ENCODE measurements around the gene MAP4K3.

MAP4K3 gene

GRCh38 chr2:39241588-39241987, 195.5 kb downstream of the MAP4K3 start:
- DNase-seq (ENCODE audit: low spot score): no peak

- DNase-seq (ENCODE audit: low spot score): no peak
These were observed 196.3 kb downstream of the MAP4K3 start for GRCh38 chr2:39240758-39241157.

GRCh38 chr2:39234754-39235153, 202.3 kb downstream of the MAP4K3 start:
- DNase-seq (ENCODE audit: low spot score): no peak

- no peak for DNase-seq (ENCODE audit: low spot score)
These were observed 204.9 kb downstream of the MAP4K3 start for GRCh38 chr2:39232141-39232540.

- no peak for DNase-seq (ENCODE audit: low spot score)
These were observed 208.5 kb downstream of the MAP4K3 start for GRCh38 chr2:39228413-39229209.

GRCh38 chr2:39227628-39228412, 209.3 kb downstream of the MAP4K3 start:
- DNase-seq (ENCODE audit: low spot score): peak; percentile 84

GRCh38 chr2:39225567-39225966, 211.5 kb downstream of the MAP4K3 start:
- DNase-seq (ENCODE audit: low spot score): no peak

GRCh38 chr2:39223909-39224308, 213.2 kb downstream of the MAP4K3 start:
- no peak for DNase-seq (ENCODE audit: low spot score)

GRCh38 chr2:39221459-39221858, 215.6 kb downstream of the MAP4K3 start:
- no peak for DNase-seq (ENCODE audit: low spot score)

- DNase-seq (ENCODE audit: low spot score): no peak
These were observed 216.9 kb downstream of the MAP4K3 start for GRCh38 chr2:39220136-39220535.

GRCh38 chr2:39218391-39218790, 218.7 kb downstream of the MAP4K3 start:
- DNase-seq (ENCODE audit: low spot score): no peak

GRCh38 chr2:39217192-39217550, 219.9 kb downstream of the MAP4K3 start:
- peak; percentile 67 for DNase-seq (ENCODE audit: low spot score)

GRCh38 chr2:39216346-39217191, 220.5 kb downstream of the MAP4K3 start:
- peak; percentile 88 for DNase-seq (ENCODE audit: low spot score)

GRCh38 chr2:39215545-39215944, 221.5 kb downstream of the MAP4K3 start:
- DNase-seq (ENCODE audit: low spot score): peak; percentile 19

GRCh38 chr2:39213015-39213414, 224.1 kb downstream of the MAP4K3 start:
- DNase-seq (ENCODE audit: low spot score): no peak

GRCh38 chr2:39210846-39211245, 226.2 kb downstream of the MAP4K3 start:
- DNase-seq (ENCODE audit: low spot score): no peak

- DNase-seq (ENCODE audit: low spot score): no peak
These were observed 233.7 kb downstream of the MAP4K3 start for GRCh38 chr2:39203382-39203781.

- no peak for DNase-seq (ENCODE audit: low spot score)
These were observed 234.3 kb downstream of the MAP4K3 start for GRCh38 chr2:39202639-39203369.

Measured in CD4-positive, alpha-beta T cell treated with Interleukin-15 for 4 hours (primary cell).